K562 (cell line): ENCODE data around the gene RUNDC3A. TPM values are rescaled to one million over a fixed set of nuclear protein-coding genes. Genes with fewer than 3 reads are reported as not detected.
A peak's percentile ranks its signal among the peaks of the same experiment; 100 is the strongest.

ENCODE experiments used
- BCL6 ChIP-seq: fragments of 250-450 bp; sonication (Bioruptor Pico); IDR thresholded peaks from 2 replicates; pipeline ENCODE4 v1.4.0; 2020
- CCAR2 ChIP-seq: fragments of 200-400 bp; formaldehyde crosslinking; IDR thresholded peaks from 2 replicates; pipeline ENCODE4 v1.6.1; 2017; ENCODE audit warnings: mild to moderate bottlenecking, low read depth, low read length
- CHD2 ChIP-seq: IDR thresholded peaks from 2 replicates; pipeline ENCODE4 v1.6.1; 2011; ENCODE audit warnings: low read depth, low read length
- FOS ChIP-seq: IDR thresholded peaks from 3 replicates; pipeline ENCODE4 v1.6.1; 2011; ENCODE audit not compliant: insufficient read length; ENCODE audit errors: extremely low read depth
- GATAD2A ChIP-seq: fragments of 450-650 bp; IDR thresholded peaks from 2 replicates; pipeline ENCODE4 v1.6.1; 2017
- KLF6 ChIP-seq: fragments of 250-450 bp; sonication (Bioruptor Pico); IDR thresholded peaks from 2 replicates; pipeline ENCODE4 v1.4.0; 2020; ENCODE audit warnings: mild to moderate bottlenecking, moderate library complexity, borderline replicate concordance
- LCOR ChIP-seq: sonication (generic); formaldehyde crosslinking; IDR thresholded peaks from 2 replicates; pipeline ENCODE4 v1.8.0; 2022; ENCODE audit warnings: mild to moderate bottlenecking, missing genetic modification reagents
- MAZ ChIP-seq, 2 experiments: fragments of 450-650 bp in 1 of 2; sonication (generic) in 1 of 2; formaldehyde crosslinking; IDR thresholded peaks in 1 of 2; conservative IDR thresholded peaks in 1 of 2; 2 replicates each; pipeline versions ENCODE4 v1.4.0 to v1.5.0; 2020; ENCODE audit warnings: mild to moderate bottlenecking in 1 of 2, missing genetic modification reagents in 1 of 2
- NFRKB ChIP-seq: fragments of 450-650 bp; IDR thresholded peaks from 2 replicates; pipeline ENCODE4 v1.6.1; 2016; ENCODE audit warnings: low read depth
- SP1 ChIP-seq: sonication (generic); formaldehyde crosslinking; IDR thresholded peaks from 2 replicates; pipeline ENCODE4 v1.8.1; 2022; ENCODE audit warnings: mild to moderate bottlenecking, missing genetic modification reagents
- TBP ChIP-seq: optimal IDR thresholded peaks from 2 replicates; pipeline ENCODE3; 2011; ENCODE audit warnings: low read depth, low read length, improper control_type of control experiment
- THRAP3 ChIP-seq: fragments of 450-650 bp; IDR thresholded peaks from 2 replicates; pipeline ENCODE4 v1.6.1; 2016; ENCODE audit warnings: mild to moderate bottlenecking, inconsistent platforms, borderline replicate concordance
- TRIM24 ChIP-seq, 2 experiments: fragments of 450-650 bp; IDR thresholded peaks; 2 replicates each; pipeline ENCODE4 v1.6.1; 2016
- ZC3H4 ChIP-seq: sonication (generic); formaldehyde crosslinking; IDR thresholded peaks from 2 replicates; pipeline ENCODE4 v1.9.0; 2021; ENCODE audit warnings: missing genetic modification reagents, borderline replicate concordance
- ZFPM2 ChIP-seq: fragments of 250-450 bp; sonication (Bioruptor Pico); IDR thresholded peaks from 2 replicates; pipeline ENCODE4 v1.5.1; 2022; ENCODE audit warnings: mild to moderate bottlenecking
- ZNF3 ChIP-seq: fragments of 250-450 bp; sonication (Bioruptor Pico); IDR thresholded peaks from 2 replicates; pipeline ENCODE4 v1.5.0; 2021; ENCODE audit warnings: mild to moderate bottlenecking, moderate library complexity
- polyA plus RNA-seq, 8 experiments: library from polyadenylated mRNA; depleted of rRNA in 4 of 8; stranded (reverse) in 5 of 8; unstranded in 3 of 8; fragments of >200 nt; fragmentation: Nextera tagmentation in 2 of 8; fragmentation: Illumina TruSeq in 1 of 8; extraction: Ambion mirVana in 2 of 8; extraction: Trizol in 1 of 8; gene quantifications; 2 replicates each; pipeline versions ENCODE4 v1.2.1 to v1.2.3, GENCODE V29; 2011 to 2014; ENCODE audit warnings: inconsistent platforms in 1 of 8, missing spikeins in 1 of 8
- total RNA-seq, 7 experiments: library from RNA; depleted of rRNA in 6 of 7; stranded (reverse); fragments of >200 nt in 6 of 7; fragmentation: Illumina TruSeq in 2 of 7; extraction: Trizol in 2 of 7; gene quantifications; 2 replicates each; pipeline versions ENCODE4 v1.2.1 to v1.2.3, GENCODE V29; 2011 to 2021; ENCODE audit warnings: low replicate concordance in 1 of 7
- TF ChIP-seq, protein P1 (sequence below): fragments of 450-650 bp; formaldehyde crosslinking; IDR thresholded peaks from 2 replicates; pipeline ENCODE4 v1.4.0; 2020; ENCODE audit warnings: mild to moderate bottlenecking
- TF ChIP-seq, protein P2 (sequence below): fragments of 450-650 bp; formaldehyde crosslinking; IDR thresholded peaks from 2 replicates; pipeline ENCODE4 v1.4.0; 2020; ENCODE audit warnings: mild to moderate bottlenecking, moderate library complexity
- TF ChIP-seq, protein P3 (sequence below): sonication (generic); formaldehyde crosslinking; IDR thresholded peaks from 2 replicates; pipeline ENCODE4 v1.9.0; 2022; ENCODE audit warnings: mild to moderate bottlenecking, missing genetic modification reagents
- TF ChIP-seq, protein P4 (sequence below): fragments of 250-450 bp; sonication (Bioruptor Pico); IDR thresholded peaks from 2 replicates; pipeline ENCODE4 v1.8.0; 2022; ENCODE audit warnings: inconsistent platforms, mild to moderate bottlenecking, moderate library complexity, borderline replicate concordance

RUNDC3A gene
- total and polyA plus RNA-seq, 9 of the 15 experiments (the other 6 are each of a cell fraction or from before 2014, with no cell fraction given): not detected

DNA sequence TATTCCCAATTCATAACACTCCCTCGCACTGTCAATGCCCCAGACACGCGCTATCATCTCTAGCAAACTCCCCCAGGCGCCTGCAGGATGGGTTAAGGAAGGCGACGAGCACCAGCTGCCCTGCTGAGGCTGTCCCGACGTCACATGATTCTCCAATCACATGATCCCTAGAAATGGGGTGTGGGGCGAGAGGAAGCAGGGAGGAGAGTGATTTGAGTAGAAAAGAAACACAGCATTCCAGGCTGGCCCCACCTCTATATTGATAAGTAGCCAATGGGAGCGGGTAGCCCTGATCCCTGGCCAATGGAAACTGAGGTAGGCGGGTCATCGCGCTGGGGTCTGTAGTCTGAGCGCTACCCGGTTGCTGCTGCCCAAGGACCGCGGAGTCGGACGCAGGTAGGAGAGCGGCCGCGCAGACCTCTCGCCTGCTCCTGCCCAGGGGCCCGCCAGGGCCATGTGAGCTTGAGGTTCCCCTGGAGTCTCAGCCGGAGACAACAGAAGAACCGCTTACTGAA lies 36.6 kb downstream of the RUNDC3A start, which contains the start of gene GRN (continued):
- TF ChIP-seq NFRKB: no peak
- TF ChIP-seq, protein P1, sequence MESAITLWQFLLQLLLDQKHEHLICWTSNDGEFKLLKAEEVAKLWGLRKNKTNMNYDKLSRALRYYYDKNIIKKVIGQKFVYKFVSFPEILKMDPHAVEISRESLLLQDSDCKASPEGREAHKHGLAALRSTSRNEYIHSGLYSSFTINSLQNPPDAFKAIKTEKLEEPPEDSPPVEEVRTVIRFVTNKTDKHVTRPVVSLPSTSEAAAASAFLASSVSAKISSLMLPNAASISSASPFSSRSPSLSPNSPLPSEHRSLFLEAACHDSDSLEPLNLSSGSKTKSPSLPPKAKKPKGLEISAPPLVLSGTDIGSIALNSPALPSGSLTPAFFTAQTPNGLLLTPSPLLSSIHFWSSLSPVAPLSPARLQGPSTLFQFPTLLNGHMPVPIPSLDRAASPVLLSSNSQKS (CRISPR knock-in tag): no peak
- TF ChIP-seq LCOR (CRISPR knock-in tag): peak; percentile 80; the same call in 1 of the 2 replicates
- peak; percentile 71; the same call in 1 of the 2 replicates for TF ChIP-seq CHD2
- TF ChIP-seq, protein P2, sequence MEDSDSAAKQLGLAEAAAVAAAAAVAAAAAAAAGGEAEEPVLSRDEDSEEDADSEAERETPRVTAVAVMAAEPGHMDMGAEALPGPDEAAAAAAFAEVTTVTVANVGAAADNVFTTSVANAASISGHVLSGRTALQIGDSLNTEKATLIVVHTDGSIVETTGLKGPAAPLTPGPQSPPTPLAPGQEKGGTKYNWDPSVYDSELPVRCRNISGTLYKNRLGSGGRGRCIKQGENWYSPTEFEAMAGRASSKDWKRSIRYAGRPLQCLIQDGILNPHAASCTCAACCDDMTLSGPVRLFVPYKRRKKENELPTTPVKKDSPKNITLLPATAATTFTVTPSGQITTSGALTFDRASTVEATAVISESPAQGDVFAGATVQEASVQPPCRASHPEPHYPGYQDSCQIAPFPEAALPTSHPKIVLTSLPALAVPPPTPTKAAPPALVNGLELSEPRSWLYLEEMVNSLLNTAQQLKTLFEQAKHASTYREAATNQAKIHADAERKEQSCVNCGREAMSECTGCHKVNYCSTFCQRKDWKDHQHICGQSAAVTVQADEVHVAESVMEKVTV: no peak
- no peak for TF ChIP-seq BCL6 (CRISPR knock-in tag)
- TF ChIP-seq FOS: peak; percentile 92
- TF ChIP-seq, protein P3, sequence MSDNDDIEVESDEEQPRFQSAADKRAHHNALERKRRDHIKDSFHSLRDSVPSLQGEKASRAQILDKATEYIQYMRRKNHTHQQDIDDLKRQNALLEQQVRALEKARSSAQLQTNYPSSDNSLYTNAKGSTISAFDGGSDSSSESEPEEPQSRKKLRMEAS (CRISPR knock-in tag): peak; percentile 67
- TF ChIP-seq ZNF3 (CRISPR knock-in tag): no peak
- TF ChIP-seq SP1 (CRISPR knock-in tag): peak; percentile 82
- TF ChIP-seq TRIM24 (IDR thresholded peaks at IDR 0.05): peak in 1 of 2 experiments; percentile 42; a peak in 2 of 4 replicates
- TF ChIP-seq MAZ (CRISPR knock-in tag; conservative IDR thresholded peaks at IDR 0.05 in 1 of 2, IDR thresholded peaks at IDR 0.05 in 1 of 2): peak; percentile 34 to 72; a peak in 2 of 4 replicates
- no peak for TF ChIP-seq ZC3H4 (CRISPR knock-in tag)
- no peak for TF ChIP-seq CCAR2
- no peak for TF ChIP-seq KLF6 (CRISPR knock-in tag)
- TF ChIP-seq GATAD2A: no peak
- TF ChIP-seq ZFPM2: no peak
- TF ChIP-seq TBP: peak; percentile 52
- TF ChIP-seq THRAP3: no peak
- TF ChIP-seq, protein P4, sequence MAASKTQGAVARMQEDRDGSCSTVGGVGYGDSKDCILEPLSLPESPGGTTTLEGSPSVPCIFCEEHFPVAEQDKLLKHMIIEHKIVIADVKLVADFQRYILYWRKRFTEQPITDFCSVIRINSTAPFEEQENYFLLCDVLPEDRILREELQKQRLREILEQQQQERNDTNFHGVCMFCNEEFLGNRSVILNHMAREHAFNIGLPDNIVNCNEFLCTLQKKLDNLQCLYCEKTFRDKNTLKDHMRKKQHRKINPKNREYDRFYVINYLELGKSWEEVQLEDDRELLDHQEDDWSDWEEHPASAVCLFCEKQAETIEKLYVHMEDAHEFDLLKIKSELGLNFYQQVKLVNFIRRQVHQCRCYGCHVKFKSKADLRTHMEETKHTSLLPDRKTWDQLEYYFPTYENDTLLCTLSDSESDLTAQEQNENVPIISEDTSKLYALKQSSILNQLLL (CRISPR knock-in tag): no peak
